B cell (primary cell): ENCODE measurements around the gene TRABD.

Source experiments
- CTCF ChIP-seq: fragments of 200-600 bp; IDR thresholded peaks from one replicate; pipeline ENCODE4 v1.8.0; 2022; ENCODE audit warnings: antibody characterized with exemption, mild to moderate bottlenecking
- EZH2 ChIP-seq: IDR thresholded peaks from 2 replicates; pipeline ENCODE4 v1.6.1; 2012; ENCODE audit warnings: borderline replicate concordance, low read depth, mild to moderate bottlenecking, moderate library complexity, low read length; ENCODE audit not compliant: insufficient read depth, poor library complexity, severe bottlenecking

- TF ChIP-seq CTCF (no peak), EZH2 (no peak)
Measured at GRCh38 chr22:50210378-50211139, 24.8 kb downstream of the TRABD start.
